ENCODE data around the gene TXNRD1.
A peak's percentile ranks its signal among the peaks of the same experiment; 100 is the strongest.
"Not testable (repeated sequence)": the region's sequence is repeated elsewhere in the genome, so short reads cannot be mapped to it uniquely, and the experiment has no call there.

TXNRD1 gene

GRCh38 chr12:104263026-104263425 lies 47.4 kb downstream of the TXNRD1 start:
- TF ChIP-seq CTCF (IDR thresholded peaks at IDR 0.05; ENCODE audit: poor library complexity, severe bottlenecking): no peak
- Histone ChIP-seq H3K27me3 (ENCODE audit: insufficient read depth, poor library complexity, severe bottlenecking) (no peaks in the 10 kb centered on the region), H3K4me1 (ENCODE audit: insufficient read depth, poor library complexity, severe bottlenecking) (peaks cover 21% of the 10 kb centered on the region), H3K9me3 (ENCODE audit: severe bottlenecking) (no peaks in the 10 kb centered on the region), H3K4me3 (ENCODE audit: severe bottlenecking) (no peak overlapping the region), H3K27ac (ENCODE audit: poor library complexity, severe bottlenecking) (peak overlapping the region; percentile 78), H3K36me3 (ENCODE audit: low read depth) (no peaks in the 10 kb centered on the region)
- DNase-seq (ENCODE audit: low spot score): no peak
- ATAC-seq (ENCODE audit: low read depth): peak; percentile 22; the same call in 2 of the 3 replicates

GRCh38 chr12:104263580-104264358 lies 48.2 kb downstream of the TXNRD1 start:
- DNase-seq (ENCODE audit: low spot score) (peak; percentile 80), ATAC-seq (ENCODE audit: low read depth) (peak; percentile 94)
- no peak for TF ChIP-seq CTCF (IDR thresholded peaks at IDR 0.05; ENCODE audit: poor library complexity, severe bottlenecking)
- Histone ChIP-seq H3K4me3 (ENCODE audit: severe bottlenecking) (no peak overlapping the region), H3K27ac (ENCODE audit: poor library complexity, severe bottlenecking) (peak overlapping the region; percentile 78), H3K4me1 (ENCODE audit: insufficient read depth, poor library complexity, severe bottlenecking) (peaks cover 21% of the 10 kb centered on the region), H3K36me3 (ENCODE audit: low read depth) (no peaks in the 10 kb centered on the region), H3K9me3 (ENCODE audit: severe bottlenecking) (no peaks in the 10 kb centered on the region), H3K27me3 (ENCODE audit: insufficient read depth, poor library complexity, severe bottlenecking) (no peaks in the 10 kb centered on the region)

- not testable (repeated sequence) for H3K4me3 ChIP-seq (ENCODE audit: severe bottlenecking); H3K9me3 ChIP-seq (ENCODE audit: severe bottlenecking); DNase-seq (ENCODE audit: low spot score); H3K27me3 ChIP-seq (ENCODE audit: insufficient read depth, poor library complexity, severe bottlenecking); ATAC-seq (ENCODE audit: low read depth); H3K27ac ChIP-seq (ENCODE audit: poor library complexity, severe bottlenecking); H3K36me3 ChIP-seq (ENCODE audit: low read depth)
- peaks cover 21% of the 10 kb centered on the region for H3K4me1 ChIP-seq (ENCODE audit: insufficient read depth, poor library complexity, severe bottlenecking)
These were observed 49.9 kb downstream of the TXNRD1 start for GRCh38 chr12:104265436-104265835.

GRCh38 chr12:104272938-104273337 lies 57.4 kb downstream of the TXNRD1 start:
- Histone ChIP-seq H3K4me1 (ENCODE audit: insufficient read depth, poor library complexity, severe bottlenecking) (peaks cover 3% of the 10 kb centered on the region), H3K27ac (ENCODE audit: poor library complexity, severe bottlenecking) (peak overlapping the region; percentile 33), H3K9me3 (ENCODE audit: severe bottlenecking) (no peaks in the 10 kb centered on the region), H3K4me3 (ENCODE audit: severe bottlenecking) (no peak overlapping the region), H3K27me3 (ENCODE audit: insufficient read depth, poor library complexity, severe bottlenecking) (no peaks in the 10 kb centered on the region), H3K36me3 (ENCODE audit: low read depth) (no peaks in the 10 kb centered on the region)
- ATAC-seq (ENCODE audit: low read depth) (no peak), DNase-seq (ENCODE audit: low spot score) (no peak)
- no peak for TF ChIP-seq CTCF (IDR thresholded peaks at IDR 0.05; ENCODE audit: poor library complexity, severe bottlenecking)

GRCh38 chr12:104273503-104273902 lies 57.9 kb downstream of the TXNRD1 start:
- Histone ChIP-seq H3K9me3 (ENCODE audit: severe bottlenecking) (no peaks in the 10 kb centered on the region), H3K27me3 (ENCODE audit: insufficient read depth, poor library complexity, severe bottlenecking) (no peaks in the 10 kb centered on the region), H3K36me3 (ENCODE audit: low read depth) (no peaks in the 10 kb centered on the region), H3K27ac (ENCODE audit: poor library complexity, severe bottlenecking) (no peak overlapping the region), H3K4me1 (ENCODE audit: insufficient read depth, poor library complexity, severe bottlenecking) (peaks cover 3% of the 10 kb centered on the region), H3K4me3 (ENCODE audit: severe bottlenecking) (no peak overlapping the region)
- no peak for ATAC-seq (ENCODE audit: low read depth)
- no peak for TF ChIP-seq CTCF (IDR thresholded peaks at IDR 0.05; ENCODE audit: poor library complexity, severe bottlenecking)
- no peak for DNase-seq (ENCODE audit: low spot score)
